CD8-positive, alpha-beta memory T cell (primary cell): ENCODE measurements around the gene FKBP5. TPM values are rescaled to one million over a fixed set of nuclear protein-coding genes. Genes with fewer than 3 reads are reported as not detected.

Source experiments
- CTCF ChIA-PET: fragments of 350-600 bp; sonication (Branson Sonifier 250); formaldehyde crosslinking; loops from one replicate; lab custom pipeline; 2021; ENCODE audit warnings: antibody characterized with exemption; lab: Charles Lee
- POLR2A ChIA-PET: fragments of 350-600 bp; sonication (Branson Sonifier 250); formaldehyde crosslinking; loops from one replicate; lab custom pipeline; 2021; ENCODE audit warnings: antibody characterized with exemption; lab: Charles Lee
- DNase-seq, 5 donors: peaks; one replicate each; pipeline versions ENCODE4 v3.0.0 to v3.0.0-alpha.2; 2020 to 2022; ENCODE audit warnings: mixed read lengths in 1 of 5
- H3K27ac ChIP-seq: one replicate; pipeline ENCODE4 v1.7.0; 2013; ENCODE audit warnings: low read depth, mild to moderate bottlenecking, low read length, moderate library complexity
- H3K27me3 ChIP-seq: 2 replicates; pipeline ENCODE4 v1.7.0; 2013; ENCODE audit warnings: low read length, mild to moderate bottlenecking; ENCODE audit not compliant: insufficient read depth, poor library complexity, severe bottlenecking
- H3K36me3 ChIP-seq: 2 replicates; pipeline ENCODE4 v1.7.0; 2013; ENCODE audit warnings: mild to moderate bottlenecking, low read length, moderate library complexity; ENCODE audit not compliant: insufficient read depth
- H3K4me1 ChIP-seq: 2 replicates; pipeline ENCODE4 v1.7.0; 2013; ENCODE audit warnings: mild to moderate bottlenecking, low read length, moderate library complexity; ENCODE audit not compliant: insufficient read depth
- H3K4me3 ChIP-seq: 2 replicates; pipeline ENCODE4 v1.7.0; 2013; ENCODE audit warnings: mild to moderate bottlenecking, low read length
- H3K9me3 ChIP-seq: 2 replicates; pipeline ENCODE4 v1.7.0; 2013; ENCODE audit warnings: mild to moderate bottlenecking, low read length
- H3K27ac Mint-ChIP-seq, 8 donors: one replicate each; pipeline ENCODE4 v1.8.0; 2020 to 2021; ENCODE audit warnings: mixed read lengths in 8 of 8, mild to moderate bottlenecking in 6 of 8, inconsistent platforms in 3 of 8, moderate library complexity in 3 of 8
- H3K27me3 Mint-ChIP-seq, 2 donors: one replicate each; pipeline ENCODE4 v1.8.0; 2020 to 2021; ENCODE audit warnings: mixed read lengths in 2 of 2, mild to moderate bottlenecking in 1 of 2, moderate library complexity in 1 of 2
- H3K36me3 Mint-ChIP-seq, 3 donors: one replicate each; pipeline ENCODE4 v1.8.0; 2020 to 2021; ENCODE audit warnings: mixed read lengths in 3 of 3, inconsistent platforms in 1 of 3, mild to moderate bottlenecking in 1 of 3
- H3K4me1 Mint-ChIP-seq, 3 donors: one replicate each; pipeline ENCODE4 v1.8.0; 2020 to 2021; ENCODE audit warnings: mixed read lengths in 3 of 3, inconsistent platforms in 1 of 3, mild to moderate bottlenecking in 1 of 3
- H3K4me3 Mint-ChIP-seq, 7 donors: one replicate each; pipeline ENCODE4 v1.8.0; 2020 to 2021; ENCODE audit warnings: mixed read lengths in 7 of 7, mild to moderate bottlenecking in 6 of 7, moderate library complexity in 4 of 7, inconsistent platforms in 2 of 7
- H3K9me3 Mint-ChIP-seq, 5 donors: one replicate each; pipeline ENCODE4 v1.8.0; 2020 to 2022; ENCODE audit warnings: mixed read lengths in 5 of 5, mild to moderate bottlenecking in 3 of 5, moderate library complexity in 2 of 5, inconsistent platforms in 1 of 5
- polyA plus RNA-seq: library from polyadenylated mRNA; unstranded; fragments of 300-500 nt; fragmentation: Illumina TruSeq; gene quantifications from one replicate; pipeline ENCODE4 v1.2.3, GENCODE V29; 2021
- total RNA-seq, 2 experiments: library from RNA; stranded (reverse); gene quantifications; one replicate each; pipeline ENCODE4 v1.2.3, GENCODE V29; 2021

FKBP5 gene
- total and polyA plus RNA-seq, 3 experiments from 2014 or later = 55.7 to 192 (median 58.8) TPM

DNA sequence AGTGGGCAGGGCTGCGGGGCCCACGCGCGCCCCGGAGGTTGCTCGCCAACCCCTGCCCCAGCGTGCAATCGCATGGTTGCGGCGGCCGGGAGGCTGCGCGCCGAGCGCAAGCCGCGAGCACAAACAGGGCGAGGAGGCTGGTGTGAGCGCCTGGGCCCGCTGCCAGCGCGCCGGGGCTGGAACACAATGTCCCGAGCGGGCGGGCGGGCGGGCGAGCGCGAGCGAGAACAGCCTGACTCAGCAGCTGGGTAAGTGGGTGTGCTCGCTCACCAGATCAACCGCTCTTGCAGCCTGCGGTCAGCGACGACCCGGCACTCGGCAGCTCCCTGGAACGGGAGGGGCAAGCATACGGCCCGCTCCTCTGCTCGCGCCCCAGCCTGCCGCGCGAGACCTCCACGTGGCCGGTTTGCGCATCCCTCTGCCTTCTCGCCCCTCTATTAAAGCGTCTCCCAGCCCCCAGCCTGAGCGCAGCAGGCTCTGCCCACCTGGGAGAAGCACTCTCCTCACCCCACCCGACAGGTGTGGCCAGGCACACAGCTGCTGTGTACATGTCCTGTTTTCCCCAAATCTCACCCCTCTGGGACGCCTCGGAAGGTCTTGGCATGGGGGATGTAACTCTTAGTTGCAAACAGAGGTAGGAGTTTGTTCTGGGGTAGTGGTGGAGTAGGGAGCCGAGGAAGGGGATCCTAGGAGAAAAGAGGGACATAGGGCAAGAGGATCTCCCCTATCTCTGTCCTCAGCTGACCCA is 39.4 kb upstream of the FKBP5 start:
- Mint-ChIP-seq H3K4me3 (peak overlapping the region; percentile 74 to 89 (median 86)), H3K36me3 (peaks cover 0 to 2% (median 0%) of the 10 kb centered on the region in 3 donors), H3K27me3 (peaks cover 0 to 4% of the 10 kb centered on the region in 2 donors), H3K27ac (peak overlapping the region; percentile 88 to 99 (median 96)), H3K9me3 (no peaks in the 10 kb centered on the region), H3K4me1 (peaks cover 76 to 96% (median 85%) of the 10 kb centered on the region in 3 donors)
- Histone ChIP-seq H3K4me1 (peaks cover 82% of the 10 kb centered on the region), H3K27me3 (no peaks in the 10 kb centered on the region), H3K27ac (peak overlapping the region; percentile 66), H3K4me3 (peak overlapping the region; percentile 46), H3K9me3 (no peaks in the 10 kb centered on the region), H3K36me3 (no peaks in the 10 kb centered on the region)
- ChIA-PET POLR2A (interaction anchor here (0.6 to 2.1 kb wide), 6 partner anchors 39 to 300 kb away, joined by 3 to 15 read pairs (median 5); partner anchors contain the start of gene FKBP5), CTCF (interaction anchor here (0.6 to 5.2 kb wide), 16 partner anchors 9 to 260 kb away, joined by 3 to 43 read pairs (median 4); partner anchors contain the start of genes ARMC12 and RPL10A)
- DNase-seq = peak; percentile 82 to 95 (median 89)

- ChIA-PET CTCF (interaction anchor here (0.7 to 5.2 kb wide), 13 partner anchors 9 to 259 kb away, joined by 3 to 43 read pairs (median 5); partner anchors contain the start of genes ARMC12 and RPL10A), POLR2A (interaction anchor here (0.5 to 2.1 kb wide), 8 partner anchors 38 to 381 kb away, joined by 3 to 15 read pairs (median 5); partner anchors contain the start of gene FKBP5)
- H3K27me3 ChIP-seq = no peaks in the 10 kb centered on the region
- H3K4me1 ChIP-seq = peaks cover 74% of the 10 kb centered on the region
- Mint-ChIP-seq H3K36me3 (peaks cover 0 to 2% (median 0%) of the 10 kb centered on the region in 3 donors), H3K27me3 (peaks cover 0 to 4% of the 10 kb centered on the region in 2 donors), H3K9me3 (no peaks in the 10 kb centered on the region), H3K4me3 (peak overlapping the region; percentile 74 to 89 (median 81)), H3K4me1 (peaks cover 69 to 89% (median 78%) of the 10 kb centered on the region in 3 donors), H3K27ac (peak overlapping the region; percentile 87 to 97 (median 92))
- no peaks in the 10 kb centered on the region for H3K9me3 ChIP-seq
- H3K4me3 ChIP-seq = peak overlapping the region; percentile 46
- DNase-seq = no peak
- peak overlapping the region; percentile 64 for H3K27ac ChIP-seq
- no peaks in the 10 kb centered on the region for H3K36me3 ChIP-seq
Measured at GRCh38 chr6:35727231-35727934, 38.7 kb upstream of the FKBP5 start.

DNA sequence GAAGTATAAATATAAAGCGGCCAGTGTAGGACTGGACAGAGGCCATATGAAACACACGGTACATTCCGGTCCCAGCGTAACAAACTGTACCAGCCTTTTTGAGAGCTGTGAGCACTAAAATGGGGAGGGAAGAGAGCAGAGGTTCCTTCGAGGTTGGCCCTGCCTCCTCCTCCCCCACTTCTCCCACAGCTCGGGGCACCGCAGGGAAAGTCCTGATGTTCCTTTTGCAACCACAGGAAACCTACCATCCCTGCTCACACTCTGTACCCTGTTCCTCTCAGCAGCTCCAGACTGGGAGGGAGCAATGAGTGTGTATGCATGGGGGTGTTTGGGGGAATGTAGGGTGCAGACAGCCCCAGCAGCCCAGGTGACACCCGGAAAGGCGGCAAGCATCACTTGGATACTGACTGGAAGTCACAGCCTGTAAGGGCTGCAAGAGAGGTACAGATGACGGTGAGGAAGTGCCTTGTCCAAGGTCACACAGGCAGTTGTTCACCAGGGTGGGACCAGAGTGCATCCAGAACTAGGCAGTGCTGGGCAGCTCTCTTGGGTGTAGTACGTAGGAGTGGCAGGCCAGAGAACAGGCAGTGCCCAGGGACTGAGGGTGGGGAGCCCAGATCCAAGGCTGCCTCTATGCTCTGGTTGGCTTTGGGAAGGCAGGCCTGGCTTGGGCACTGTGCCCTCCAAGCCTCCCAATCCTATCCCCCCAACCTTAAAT is 37.2 kb upstream of the FKBP5 start:
- H3K4me1 Mint-ChIP-seq = peaks cover 63 to 81% (median 77%) of the 10 kb centered on the region in 3 donors
- no peaks in the 10 kb centered on the region for H3K9me3 Mint-ChIP-seq
- Histone ChIP-seq H3K9me3 (no peaks in the 10 kb centered on the region), H3K4me3 (peak overlapping the region; percentile 46), H3K36me3 (no peaks in the 10 kb centered on the region), H3K27me3 (no peaks in the 10 kb centered on the region), H3K27ac (no peak overlapping the region), H3K4me1 (peaks cover 70% of the 10 kb centered on the region)
- H3K4me3 Mint-ChIP-seq = peak overlapping the region; percentile 72 to 89 (median 78)
- peaks cover 0 to 4% of the 10 kb centered on the region in 2 donors for H3K27me3 Mint-ChIP-seq
- no peaks in the 10 kb centered on the region for H3K36me3 Mint-ChIP-seq
- ChIA-PET POLR2A (interaction anchor here (0.6 kb wide), 1 partner anchor 33 kb away, joined by 5 read pairs; no protein-coding TSS in a partner anchor), CTCF (interaction anchor here (0.8 to 5.2 kb wide), 5 partner anchors 11 to 384 kb away, joined by 3 to 43 read pairs (median 6); partner anchors contain the start of gene ARMC12)
- peak in 2 of 5 donors; percentile 10 to 49 for DNase-seq
- H3K27ac Mint-ChIP-seq = peak overlapping the region; percentile 38 to 93 (median 88)

GRCh38 chr6:35725081-35725708 is 36.5 kb upstream of the FKBP5 start:
- no peak for DNase-seq
- peaks cover 70% of the 10 kb centered on the region for H3K4me1 ChIP-seq
- no peak overlapping the region for H3K27ac ChIP-seq

DNA sequence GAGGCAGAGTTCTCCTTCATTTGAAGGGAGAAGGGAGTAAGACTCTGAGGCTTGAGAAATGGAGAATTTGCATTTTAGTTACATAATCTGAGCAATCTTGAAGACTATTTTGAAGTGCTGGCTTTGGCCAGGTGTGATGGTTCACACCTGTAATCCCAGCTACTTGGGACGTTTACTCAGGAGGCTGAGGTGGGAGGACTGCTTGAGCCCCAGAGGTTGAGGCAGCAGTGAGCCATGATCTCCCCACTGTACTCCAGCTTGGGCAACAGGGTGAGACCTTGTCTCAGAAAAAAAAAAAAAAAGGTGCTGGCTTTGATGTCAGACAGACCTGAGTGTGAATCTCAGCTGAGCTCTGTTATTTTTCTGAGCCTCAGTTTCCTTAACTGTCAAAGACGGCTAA is 35.8 kb upstream of the FKBP5 start:
- POLR2A ChIA-PET = interaction anchor here (0.6 kb wide), 1 partner anchor 280 kb away, joined by 3 read pairs; no protein-coding TSS in a partner anchor
- Histone ChIP-seq H3K36me3 (no peaks in the 10 kb centered on the region), H3K27me3 (no peaks in the 10 kb centered on the region), H3K9me3 (no peaks in the 10 kb centered on the region), H3K4me3 (no peak overlapping the region), H3K4me1 (peaks cover 70% of the 10 kb centered on the region), H3K27ac (no peak overlapping the region)
- peaks cover 55 to 81% (median 75%) of the 10 kb centered on the region in 3 donors for H3K4me1 Mint-ChIP-seq
- no peak for DNase-seq
- H3K27ac Mint-ChIP-seq = peak overlapping the region in 7 of 8 donors; percentile 19 to 93 (median 70)
- peaks cover 0 to 4% of the 10 kb centered on the region in 2 donors for H3K27me3 Mint-ChIP-seq
- no peaks in the 10 kb centered on the region for H3K36me3 Mint-ChIP-seq
- H3K4me3 Mint-ChIP-seq = no peak overlapping the region
- CTCF ChIA-PET = interaction anchor here (5.2 kb wide), 1 partner anchor 12 kb away, joined by 43 read pairs; the partner anchor contains the start of gene ARMC12
- no peaks in the 10 kb centered on the region for H3K9me3 Mint-ChIP-seq

More at GRCh38 chr6:35725081-35725708, 36.5 kb upstream of the FKBP5 start:
- no peaks in the 10 kb centered on the region for H3K9me3 ChIP-seq
- H3K27ac Mint-ChIP-seq = peak overlapping the region; percentile 55 to 88 (median 66)
- H3K27me3 Mint-ChIP-seq = peaks cover 0 to 4% of the 10 kb centered on the region in 2 donors
- ChIA-PET CTCF (interaction anchor here (0.8 to 5.2 kb wide), 4 partner anchors 12 to 383 kb away, joined by 3 to 43 read pairs (median 6); partner anchors contain the start of gene ARMC12), POLR2A (no interaction called here)
- no peaks in the 10 kb centered on the region for H3K27me3 ChIP-seq
- H3K4me1 Mint-ChIP-seq = peaks cover 61 to 81% (median 75%) of the 10 kb centered on the region in 3 donors
- no peaks in the 10 kb centered on the region for H3K36me3 Mint-ChIP-seq
- H3K4me3 ChIP-seq = no peak overlapping the region
- no peaks in the 10 kb centered on the region for H3K36me3 ChIP-seq
- H3K9me3 Mint-ChIP-seq = no peaks in the 10 kb centered on the region
- H3K4me3 Mint-ChIP-seq = peak overlapping the region in 3 of 7 donors; percentile 15 to 63 (median 28)

- H3K27ac Mint-ChIP-seq = peak overlapping the region in 5 of 8 donors; percentile 19 to 93 (median 79)
- H3K4me1 Mint-ChIP-seq = peaks cover 55 to 81% (median 75%) of the 10 kb centered on the region in 3 donors
- Histone ChIP-seq H3K27me3 (no peaks in the 10 kb centered on the region), H3K4me1 (peaks cover 70% of the 10 kb centered on the region), H3K36me3 (no peaks in the 10 kb centered on the region), H3K9me3 (no peaks in the 10 kb centered on the region), H3K27ac (no peak overlapping the region), H3K4me3 (no peak overlapping the region)
- no peaks in the 10 kb centered on the region for H3K36me3 Mint-ChIP-seq
- H3K4me3 Mint-ChIP-seq = no peak overlapping the region
- no peak for DNase-seq
- ChIA-PET CTCF (interaction anchor here (5.2 kb wide), 1 partner anchor 13 kb away, joined by 43 read pairs; the partner anchor contains the start of gene ARMC12), POLR2A (interaction anchor here (0.6 kb wide), 1 partner anchor 280 kb away, joined by 3 read pairs; no protein-coding TSS in a partner anchor)
- H3K27me3 Mint-ChIP-seq = peaks cover 0 to 4% of the 10 kb centered on the region in 2 donors
- no peaks in the 10 kb centered on the region for H3K9me3 Mint-ChIP-seq
Measured at GRCh38 chr6:35724059-35724458, 35.3 kb upstream of the FKBP5 start.
